Neutrophil (primary cell): ENCODE results near the gene MYO1D.
"Not testable (repeated sequence)": the region's sequence is repeated elsewhere in the genome, so short reads cannot be mapped to it uniquely, and the experiment has no call there.

ENCODE experiments used
- H3K27ac ChIP-seq: fragments of 200-600 bp; sonication (generic); 2 replicates; pipeline ENCODE4 v1.5.1; 2016; ENCODE audit warnings: mild to moderate bottlenecking, moderate library complexity
- H3K27me3 ChIP-seq: fragments of 200-600 bp; sonication (generic); 2 replicates; pipeline ENCODE4 v1.6.0; 2016; ENCODE audit warnings: mild to moderate bottlenecking
- H3K36me3 ChIP-seq: fragments of 200-600 bp; sonication (generic); 2 replicates; pipeline ENCODE4 v1.5.1; 2017
- H3K4me1 ChIP-seq, 2 experiments: fragments of 200-600 bp in 1 of 2; sonication (generic) in 1 of 2; 1 replicate in 1 of 2; 2 replicates in 1 of 2; pipeline versions ENCODE4 v1.5.1 to v1.6.1; 2013 to 2016; ENCODE audit warnings: low read depth in 1 of 2, low read length in 1 of 2, mild to moderate bottlenecking in 1 of 2, moderate library complexity in 1 of 2; ENCODE audit not compliant: control insufficient read depth in 1 of 2, insufficient read depth in 1 of 2
- H3K4me3 ChIP-seq, 2 experiments: fragments of 200-600 bp in 1 of 2; sonication (generic) in 1 of 2; 1 replicate in 1 of 2; 2 replicates in 1 of 2; pipeline ENCODE4 v1.5.1; 2013 to 2016; ENCODE audit warnings: low read depth in 1 of 2, low read length in 1 of 2, mild to moderate bottlenecking in 1 of 2, moderate library complexity in 1 of 2
- H3K9me3 ChIP-seq: fragments of 200-600 bp; sonication (generic); 2 replicates; pipeline ENCODE4 v1.5.1; 2016
- TF ChIP-seq, protein P1 (sequence below): fragments of 200-600 bp; sonication (generic); IDR thresholded peaks from 2 replicates; pipeline ENCODE4 v1.5.1; 2016; ENCODE audit warnings: antibody characterized with exemption

The MYO1D gene

DNA sequence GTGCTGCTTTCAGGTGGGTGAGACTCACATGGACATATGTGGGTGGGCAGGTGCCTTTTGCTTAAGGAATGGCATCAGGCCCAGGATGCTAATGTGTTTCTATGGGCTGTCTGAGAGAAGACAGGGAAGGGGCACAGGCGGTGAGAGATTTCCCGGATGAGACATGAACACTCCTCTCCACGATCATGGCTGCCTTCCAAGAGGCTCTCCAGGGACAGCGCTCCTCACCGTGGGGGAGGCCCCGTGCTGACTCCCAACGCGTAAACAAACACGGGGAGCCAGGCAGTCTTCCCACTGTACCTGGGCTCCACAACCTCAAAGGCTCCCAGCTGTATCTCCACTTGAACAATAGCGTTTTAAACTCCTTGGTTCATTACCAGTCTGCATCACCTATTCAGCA lies 347.3 kb downstream of the MYO1D start:
- TF ChIP-seq, protein P1, sequence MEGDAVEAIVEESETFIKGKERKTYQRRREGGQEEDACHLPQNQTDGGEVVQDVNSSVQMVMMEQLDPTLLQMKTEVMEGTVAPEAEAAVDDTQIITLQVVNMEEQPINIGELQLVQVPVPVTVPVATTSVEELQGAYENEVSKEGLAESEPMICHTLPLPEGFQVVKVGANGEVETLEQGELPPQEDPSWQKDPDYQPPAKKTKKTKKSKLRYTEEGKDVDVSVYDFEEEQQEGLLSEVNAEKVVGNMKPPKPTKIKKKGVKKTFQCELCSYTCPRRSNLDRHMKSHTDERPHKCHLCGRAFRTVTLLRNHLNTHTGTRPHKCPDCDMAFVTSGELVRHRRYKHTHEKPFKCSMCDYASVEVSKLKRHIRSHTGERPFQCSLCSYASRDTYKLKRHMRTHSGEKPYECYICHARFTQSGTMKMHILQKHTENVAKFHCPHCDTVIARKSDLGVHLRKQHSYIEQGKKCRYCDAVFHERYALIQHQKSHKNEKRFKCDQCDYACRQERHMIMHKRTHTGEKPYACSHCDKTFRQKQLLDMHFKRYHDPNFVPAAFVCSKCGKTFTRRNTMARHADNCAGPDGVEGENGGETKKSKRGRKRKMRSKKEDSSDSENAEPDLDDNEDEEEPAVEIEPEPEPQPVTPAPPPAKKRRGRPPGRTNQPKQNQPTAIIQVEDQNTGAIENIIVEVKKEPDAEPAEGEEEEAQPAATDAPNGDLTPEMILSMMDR = no peak
- Histone ChIP-seq H3K27me3 (peaks cover 52% of the 10 kb centered on the region), H3K9me3 (no peaks in the 10 kb centered on the region), H3K36me3 (no peaks in the 10 kb centered on the region), H3K4me1 (no peaks in the 10 kb centered on the region), H3K4me3 (no peak overlapping the region), H3K27ac (no peak overlapping the region)

- TF ChIP-seq, protein P1 = no peak
- Histone ChIP-seq H3K27me3 (peaks cover 51% of the 10 kb centered on the region), H3K4me1 (no peaks in the 10 kb centered on the region), H3K36me3 (no peaks in the 10 kb centered on the region), H3K27ac (no peak overlapping the region), H3K9me3 (no peaks in the 10 kb centered on the region), H3K4me3 (no peak overlapping the region)
These were observed 348.1 kb downstream of the MYO1D start for GRCh38 chr17:32528825-32529224.

DNA sequence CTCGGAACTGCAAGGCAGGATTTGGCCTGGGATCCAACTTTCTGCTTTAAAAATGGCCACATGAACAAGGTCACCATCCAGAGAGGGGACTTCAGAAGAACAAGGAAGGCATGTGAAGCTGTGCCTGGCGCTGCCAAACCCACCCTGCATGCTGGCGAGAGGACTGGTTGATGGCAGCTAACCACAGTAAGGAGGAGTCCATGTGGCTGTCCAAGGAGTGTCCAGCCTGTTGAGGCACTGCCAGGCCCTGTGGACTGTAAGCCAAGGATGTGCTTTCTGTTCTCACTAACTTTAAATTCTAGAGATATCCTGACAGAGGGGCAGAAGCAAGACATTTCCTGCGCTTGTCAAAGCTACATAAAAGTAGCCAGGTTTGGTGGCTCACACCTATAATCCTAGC lies 349.8 kb downstream of the MYO1D start:
- Histone ChIP-seq H3K27me3 (peaks cover 66% of the 10 kb centered on the region), H3K4me1 (no peaks in the 10 kb centered on the region), H3K9me3 (no peaks in the 10 kb centered on the region), H3K27ac (no peak overlapping the region), H3K36me3 (no peaks in the 10 kb centered on the region), H3K4me3 (no peak overlapping the region)
- TF ChIP-seq, protein P1 = no peak

DNA sequence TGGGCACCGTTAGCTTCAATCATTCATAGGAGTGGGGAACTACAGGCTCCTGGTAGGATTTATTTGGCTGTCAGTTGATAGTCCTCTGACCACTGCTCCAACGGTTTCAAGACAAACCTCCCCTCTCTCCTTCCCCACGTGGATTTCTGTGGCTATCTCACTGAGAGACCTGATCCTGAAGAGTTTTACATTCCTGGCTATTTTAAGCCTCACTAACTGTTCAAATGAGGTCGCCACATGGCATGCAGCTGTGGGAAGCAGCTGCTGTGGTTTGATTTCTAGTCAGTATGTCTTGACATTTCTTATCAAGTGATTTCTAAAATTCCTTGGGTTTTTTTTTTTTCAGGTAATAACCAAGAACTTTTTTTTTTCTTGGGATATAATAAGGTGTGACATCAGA lies 351.8 kb downstream of the MYO1D start:
- H3K4me3 ChIP-seq = no peak overlapping the region
- no peak overlapping the region for H3K27ac ChIP-seq

GRCh38 chr17:32524553-32524880 lies 352.4 kb downstream of the MYO1D start:
- H3K27me3 ChIP-seq = peaks cover 85% of the 10 kb centered on the region
- H3K36me3 ChIP-seq, H3K27ac ChIP-seq, H3K9me3 ChIP-seq, H3K4me3 ChIP-seq, H3K4me1 ChIP-seq: not testable (repeated sequence)

More for the DNA sequence above, 351.8 kb downstream of the MYO1D start:
- peaks cover 2% of the 10 kb centered on the region in 2 experiments for H3K4me1 ChIP-seq
- H3K9me3 ChIP-seq = no peaks in the 10 kb centered on the region
- H3K27me3 ChIP-seq = peaks cover 85% of the 10 kb centered on the region
- H3K36me3 ChIP-seq = no peaks in the 10 kb centered on the region
- TF ChIP-seq, protein P1 = no peak

DNA sequence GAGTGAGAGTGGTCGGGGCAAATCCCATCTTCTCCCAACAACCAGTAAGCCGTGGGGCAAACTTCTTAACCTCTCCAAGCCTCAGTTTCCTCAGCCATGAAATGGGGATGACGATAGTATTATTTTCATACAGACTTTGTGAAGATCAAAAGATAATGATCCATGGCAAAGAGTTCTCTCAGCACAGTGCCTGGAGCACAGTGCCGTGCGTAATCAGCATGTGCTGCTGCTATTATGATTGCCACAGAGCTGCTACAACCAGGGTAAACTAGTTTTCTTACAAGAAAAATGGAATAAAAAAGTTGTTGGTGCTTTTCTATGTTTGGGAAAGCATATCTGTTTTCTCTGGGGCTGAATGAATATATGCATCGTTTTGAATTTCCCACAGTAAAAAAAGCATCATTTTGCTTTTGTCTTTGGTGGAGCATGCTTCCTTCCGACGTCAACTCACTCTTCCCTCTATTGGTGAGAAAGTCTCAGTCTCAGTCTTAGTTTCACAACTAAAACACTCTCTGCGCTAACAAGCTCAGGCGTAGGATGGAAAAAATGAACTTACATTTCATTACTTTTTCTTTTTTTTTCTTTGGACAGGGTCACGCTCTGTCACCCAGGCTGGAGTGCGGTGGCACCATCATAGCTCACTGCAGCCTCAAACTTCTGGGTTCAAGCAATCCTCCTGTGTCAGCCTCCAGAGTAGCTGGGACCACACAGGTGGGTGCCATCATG lies 352.9 kb downstream of the MYO1D start:
- Histone ChIP-seq H3K36me3 (no peaks in the 10 kb centered on the region), H3K4me1 (peaks cover 9 to 13% of the 10 kb centered on the region in 2 experiments), H3K27ac (no peak overlapping the region), H3K27me3 (peaks cover 85% of the 10 kb centered on the region), H3K4me3 (no peak overlapping the region), H3K9me3 (no peaks in the 10 kb centered on the region)
- TF ChIP-seq, protein P1 = no peak
